ENCODE data around the gene NR1H3.

Gene NR1H3

DNA sequence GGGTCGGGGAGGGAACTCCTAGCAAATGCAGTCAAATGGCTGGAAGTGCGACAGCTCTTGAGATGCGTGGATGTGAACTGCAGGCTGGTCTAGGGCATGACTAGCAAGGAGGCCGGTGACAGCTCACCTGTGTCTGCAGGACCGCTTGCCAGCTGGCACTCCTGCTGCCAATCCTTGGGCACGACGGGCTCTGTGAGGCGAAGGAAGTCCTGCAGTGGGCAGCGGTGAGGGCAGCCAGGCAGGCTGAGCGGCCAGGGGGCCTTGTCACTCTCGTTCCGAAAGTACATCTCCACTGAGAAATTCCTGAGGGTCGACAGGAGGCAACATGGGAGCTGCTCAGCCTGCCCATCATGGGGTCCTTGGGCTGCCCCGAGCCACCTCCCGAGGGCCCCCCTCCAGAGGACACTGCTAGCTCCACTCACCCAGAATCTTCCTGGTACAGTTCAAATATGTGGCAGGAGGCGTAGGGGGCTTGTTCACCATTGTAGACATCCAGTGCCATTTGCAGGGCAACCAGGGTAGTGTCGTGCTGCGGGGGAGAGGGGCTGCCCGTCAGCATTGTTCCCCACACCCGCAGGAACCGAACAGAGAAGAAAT is 15.1 kb upstream of the NR1H3 start:
- in situ Hi-C loops (cut with MboI; ENCODE audit: low sequenced_read_pairs, unreplicated experiment) = no loop called here
- TF ChIP-seq, protein P1, sequence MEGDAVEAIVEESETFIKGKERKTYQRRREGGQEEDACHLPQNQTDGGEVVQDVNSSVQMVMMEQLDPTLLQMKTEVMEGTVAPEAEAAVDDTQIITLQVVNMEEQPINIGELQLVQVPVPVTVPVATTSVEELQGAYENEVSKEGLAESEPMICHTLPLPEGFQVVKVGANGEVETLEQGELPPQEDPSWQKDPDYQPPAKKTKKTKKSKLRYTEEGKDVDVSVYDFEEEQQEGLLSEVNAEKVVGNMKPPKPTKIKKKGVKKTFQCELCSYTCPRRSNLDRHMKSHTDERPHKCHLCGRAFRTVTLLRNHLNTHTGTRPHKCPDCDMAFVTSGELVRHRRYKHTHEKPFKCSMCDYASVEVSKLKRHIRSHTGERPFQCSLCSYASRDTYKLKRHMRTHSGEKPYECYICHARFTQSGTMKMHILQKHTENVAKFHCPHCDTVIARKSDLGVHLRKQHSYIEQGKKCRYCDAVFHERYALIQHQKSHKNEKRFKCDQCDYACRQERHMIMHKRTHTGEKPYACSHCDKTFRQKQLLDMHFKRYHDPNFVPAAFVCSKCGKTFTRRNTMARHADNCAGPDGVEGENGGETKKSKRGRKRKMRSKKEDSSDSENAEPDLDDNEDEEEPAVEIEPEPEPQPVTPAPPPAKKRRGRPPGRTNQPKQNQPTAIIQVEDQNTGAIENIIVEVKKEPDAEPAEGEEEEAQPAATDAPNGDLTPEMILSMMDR (IDR thresholded peaks at IDR 0.05; ENCODE audit: borderline replicate concordance, control extremely low read depth, extremely low read depth, insufficient read depth, missing control alignments) = no peak
- no peak for DNase-seq (ENCODE audit: low spot score)

DNA sequence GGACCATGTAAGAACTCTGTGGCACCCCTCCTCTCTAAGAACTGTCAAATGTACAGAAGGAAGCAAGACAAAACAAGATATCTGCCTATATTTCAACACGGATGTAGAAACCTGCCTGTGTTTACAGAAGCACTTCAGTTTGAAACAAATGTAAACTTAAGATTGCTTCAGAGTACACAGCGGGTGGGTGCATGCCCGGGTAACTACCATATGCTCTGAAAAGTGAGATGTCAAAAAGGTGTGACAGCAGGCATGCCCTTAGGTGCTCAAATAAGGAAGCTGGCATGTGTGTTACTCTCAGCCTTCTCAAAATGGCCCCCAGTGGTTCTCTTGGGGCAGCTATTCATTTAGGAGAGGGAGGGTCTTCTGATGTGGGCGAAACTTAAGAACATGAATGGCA is 14.3 kb upstream of the NR1H3 start:
- DNase-seq (ENCODE audit: low spot score) = no peak
- TF ChIP-seq, protein P1 (IDR thresholded peaks at IDR 0.05; ENCODE audit: borderline replicate concordance, control extremely low read depth, extremely low read depth, insufficient read depth, missing control alignments) = no peak
- in situ Hi-C loops (cut with MboI; ENCODE audit: low sequenced_read_pairs, unreplicated experiment) = no loop called here

DNA sequence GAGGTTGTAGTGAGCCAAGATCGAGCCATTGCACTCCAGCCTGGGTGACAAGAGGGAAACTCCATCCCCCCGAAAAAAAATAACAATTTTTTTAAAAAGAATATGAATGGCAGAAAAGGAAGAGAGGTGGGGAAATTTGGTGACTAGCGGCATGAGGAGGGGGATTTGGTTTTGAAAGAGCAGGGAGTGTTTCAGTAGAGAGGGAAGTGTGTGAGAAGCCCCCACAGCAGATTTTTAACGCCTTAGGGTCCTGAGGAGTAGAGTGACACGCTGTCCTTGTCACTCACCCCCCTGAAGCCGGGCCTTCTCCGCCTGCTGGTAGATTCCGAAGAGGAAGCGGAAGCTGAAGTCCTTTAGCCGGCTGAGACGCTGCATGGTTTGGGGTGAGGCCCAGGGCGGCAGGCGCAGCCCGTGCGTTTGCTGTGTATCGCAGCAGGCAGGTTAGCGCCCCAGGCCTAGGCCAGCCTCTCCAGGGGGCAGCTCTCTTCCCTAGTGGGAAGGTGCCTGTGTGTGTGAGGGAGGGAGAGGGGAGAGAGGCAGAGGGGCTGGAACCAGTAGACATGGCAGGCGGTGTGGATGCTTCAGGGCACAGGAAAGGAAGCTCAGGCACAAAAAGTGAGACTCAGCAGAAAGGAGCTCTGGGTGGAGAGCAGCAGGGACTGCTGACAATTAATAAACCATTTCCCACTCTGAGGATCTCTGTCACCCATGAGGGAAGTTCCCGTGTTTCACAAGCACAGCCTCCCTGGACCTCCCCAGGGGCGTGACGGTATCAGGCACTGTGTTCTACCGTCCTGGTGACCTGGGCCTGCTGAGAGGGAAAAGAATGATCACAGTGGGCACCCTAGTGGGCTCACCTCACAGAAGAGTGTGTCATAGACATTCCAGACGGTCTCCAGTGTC is 13.1 kb upstream of the NR1H3 start:
- TF ChIP-seq, protein P1 (IDR thresholded peaks at IDR 0.05; ENCODE audit: borderline replicate concordance, control extremely low read depth, extremely low read depth, insufficient read depth, missing control alignments) = no peak
- DNase-seq (ENCODE audit: low spot score) = no peak
- in situ Hi-C loops (cut with MboI; ENCODE audit: low sequenced_read_pairs, unreplicated experiment) = no loop called here

DNA sequence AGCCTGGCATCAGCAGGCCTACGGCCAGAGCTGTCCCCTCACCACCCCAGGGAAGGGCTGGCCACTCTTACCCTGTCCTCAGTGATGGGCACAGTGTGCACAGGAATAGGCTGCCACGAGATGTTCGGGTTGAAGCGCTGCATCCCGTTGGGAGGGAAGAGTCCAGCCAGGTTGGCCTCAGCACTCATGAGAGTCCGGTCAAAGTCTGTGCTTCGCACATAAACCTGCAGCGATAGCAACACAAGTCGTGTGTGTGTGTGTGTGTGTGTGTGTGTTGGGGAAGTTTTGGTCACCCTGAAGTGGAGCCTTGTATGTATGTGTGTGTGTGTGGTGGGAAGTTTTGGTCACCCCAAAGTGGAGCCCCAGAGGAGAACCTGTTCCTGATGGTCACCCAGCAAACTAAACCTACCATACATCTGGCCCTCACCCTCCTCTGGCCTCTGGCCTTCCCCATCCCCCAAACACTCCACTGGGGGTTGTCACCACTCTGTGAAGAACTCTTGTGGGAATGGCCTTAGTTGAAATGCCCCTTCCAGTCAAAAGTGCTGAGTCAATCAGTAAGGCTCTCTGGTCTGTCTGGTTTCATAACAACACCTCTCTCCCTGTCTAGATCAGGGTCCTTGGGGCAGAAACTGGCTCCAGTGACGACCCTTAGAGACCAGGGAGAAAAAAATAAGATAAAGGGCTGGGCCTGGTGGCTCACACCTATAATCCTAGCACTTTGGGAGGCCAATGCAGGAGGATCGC is 12.0 kb upstream of the NR1H3 start:
- TF ChIP-seq, protein P1 (IDR thresholded peaks at IDR 0.05; ENCODE audit: borderline replicate concordance, control extremely low read depth, extremely low read depth, insufficient read depth, missing control alignments) = no peak
- no peak for DNase-seq (ENCODE audit: low spot score)
- in situ Hi-C loops (cut with MboI; ENCODE audit: low sequenced_read_pairs, unreplicated experiment) = no loop called here

DNA sequence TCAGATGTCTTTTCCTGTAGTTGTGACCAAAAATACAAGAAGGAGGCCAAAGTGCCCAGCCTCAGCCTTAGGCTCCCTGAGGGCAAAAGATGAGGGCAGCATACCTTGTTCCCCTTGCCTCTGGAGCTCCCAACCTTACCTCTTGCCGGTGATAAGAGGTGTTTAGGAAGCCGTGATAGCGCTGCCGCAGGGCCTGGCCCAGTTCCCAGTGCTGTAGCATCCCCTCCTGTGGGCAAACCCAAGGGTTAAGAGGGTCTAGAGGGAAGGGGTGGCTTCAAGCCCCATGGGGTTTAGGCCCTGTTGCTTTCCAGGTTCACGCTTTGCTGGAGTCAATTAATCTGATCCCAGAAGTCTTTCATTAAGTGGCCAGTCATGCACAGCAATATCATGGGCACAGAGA is 10.3 kb upstream of the NR1H3 start:
- DNase-seq (ENCODE audit: low spot score) = no peak
- in situ Hi-C loops (cut with MboI; ENCODE audit: low sequenced_read_pairs, unreplicated experiment) = no loop called here
- TF ChIP-seq, protein P1 (IDR thresholded peaks at IDR 0.05; ENCODE audit: borderline replicate concordance, control extremely low read depth, extremely low read depth, insufficient read depth, missing control alignments) = no peak

DNA sequence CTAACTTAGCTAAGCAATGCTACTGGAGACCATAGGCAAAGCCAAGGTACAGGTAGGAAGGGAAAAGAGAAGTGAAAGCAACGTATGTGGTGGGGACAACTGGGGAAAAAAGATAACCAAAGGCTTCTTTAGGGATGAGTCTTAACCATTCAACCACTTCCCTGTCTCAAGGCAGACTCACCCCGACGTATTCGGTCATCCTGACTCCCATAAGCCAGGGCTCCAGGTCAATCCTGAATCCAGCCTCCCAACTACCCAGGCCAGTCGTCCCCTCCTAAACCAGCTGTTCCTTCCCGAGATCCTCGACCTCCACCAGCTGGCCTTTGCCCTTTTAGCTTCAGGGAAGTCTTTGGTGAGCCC is 9.5 kb upstream of the NR1H3 start:
- in situ Hi-C loops (cut with MboI; ENCODE audit: low sequenced_read_pairs, unreplicated experiment) = no loop called here
- TF ChIP-seq, protein P1 (IDR thresholded peaks at IDR 0.05; ENCODE audit: borderline replicate concordance, control extremely low read depth, extremely low read depth, insufficient read depth, missing control alignments) = no peak
- no peak for DNase-seq (ENCODE audit: low spot score)

All from GM13976 (cell line).